ENCODE measurements around the gene TRIM15.
"Not testable (repeated sequence)": the region's sequence is repeated elsewhere in the genome, so short reads cannot be mapped to it uniquely, and the experiment has no call there.

The TRIM15 gene

GRCh38 chr6:30200551-30201281 is 37.4 kb downstream of the TRIM15 start:
- DNase-seq = no peak

DNA sequence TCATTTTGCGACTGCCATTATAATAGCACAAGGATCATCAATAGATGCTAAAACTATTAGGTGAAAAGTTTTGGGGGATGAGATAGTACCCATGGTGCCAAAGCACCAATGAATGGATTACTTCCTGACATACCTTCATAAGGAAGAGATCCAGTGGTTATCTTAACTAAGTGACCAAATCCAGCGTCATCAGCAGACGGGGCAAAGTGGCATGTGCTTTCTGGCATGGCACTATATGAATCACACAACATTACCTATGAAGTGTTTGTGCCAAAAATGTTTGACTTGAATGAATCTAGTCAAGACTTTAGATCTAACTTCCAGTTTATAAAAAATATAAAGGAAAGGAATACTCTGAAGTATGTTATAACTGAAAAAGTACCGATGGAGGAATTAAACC is 39.0 kb downstream of the TRIM15 start:
- DNase-seq = no peak

DNA sequence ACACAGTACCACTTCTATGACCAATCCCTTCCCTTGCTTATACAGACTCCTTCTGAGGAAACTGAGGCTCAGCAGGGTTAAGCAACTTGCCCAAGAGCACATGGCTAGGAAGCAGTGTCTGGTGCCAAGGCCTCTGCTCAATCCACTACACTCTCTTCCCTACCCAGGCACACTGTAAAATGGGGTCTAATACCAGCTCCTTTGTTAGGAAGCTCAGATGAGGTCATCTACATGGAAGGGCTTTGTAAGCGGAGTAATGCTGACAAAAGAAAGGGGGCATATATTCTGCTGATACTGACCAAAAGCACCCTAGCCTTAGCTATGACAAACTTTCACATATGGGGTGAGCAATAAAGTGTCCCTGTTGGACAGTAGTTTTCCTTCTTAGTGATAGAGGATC is 40.8 kb downstream of the TRIM15 start:
- DNase-seq = no peak

DNA sequence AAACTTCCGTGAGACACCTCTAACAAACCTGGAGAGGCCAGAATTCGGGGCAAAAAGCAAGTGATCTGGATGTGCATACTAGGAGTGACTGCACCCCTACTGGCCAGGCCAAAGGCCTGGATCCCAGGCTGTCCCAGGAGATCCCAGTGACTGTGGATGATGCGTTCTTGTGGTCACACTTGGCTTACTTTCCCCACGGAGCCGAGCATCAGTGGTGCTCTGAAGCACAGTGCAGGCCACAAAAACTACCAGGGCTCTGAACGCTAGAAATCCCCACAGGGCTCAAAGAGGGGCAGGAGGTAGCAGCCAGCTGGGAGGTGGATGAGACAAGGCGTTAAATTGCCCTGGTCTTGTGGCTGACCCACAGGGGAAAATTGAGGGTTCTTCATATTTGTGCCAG is 42.8 kb downstream of the TRIM15 start:
- DNase-seq = no peak

DNA sequence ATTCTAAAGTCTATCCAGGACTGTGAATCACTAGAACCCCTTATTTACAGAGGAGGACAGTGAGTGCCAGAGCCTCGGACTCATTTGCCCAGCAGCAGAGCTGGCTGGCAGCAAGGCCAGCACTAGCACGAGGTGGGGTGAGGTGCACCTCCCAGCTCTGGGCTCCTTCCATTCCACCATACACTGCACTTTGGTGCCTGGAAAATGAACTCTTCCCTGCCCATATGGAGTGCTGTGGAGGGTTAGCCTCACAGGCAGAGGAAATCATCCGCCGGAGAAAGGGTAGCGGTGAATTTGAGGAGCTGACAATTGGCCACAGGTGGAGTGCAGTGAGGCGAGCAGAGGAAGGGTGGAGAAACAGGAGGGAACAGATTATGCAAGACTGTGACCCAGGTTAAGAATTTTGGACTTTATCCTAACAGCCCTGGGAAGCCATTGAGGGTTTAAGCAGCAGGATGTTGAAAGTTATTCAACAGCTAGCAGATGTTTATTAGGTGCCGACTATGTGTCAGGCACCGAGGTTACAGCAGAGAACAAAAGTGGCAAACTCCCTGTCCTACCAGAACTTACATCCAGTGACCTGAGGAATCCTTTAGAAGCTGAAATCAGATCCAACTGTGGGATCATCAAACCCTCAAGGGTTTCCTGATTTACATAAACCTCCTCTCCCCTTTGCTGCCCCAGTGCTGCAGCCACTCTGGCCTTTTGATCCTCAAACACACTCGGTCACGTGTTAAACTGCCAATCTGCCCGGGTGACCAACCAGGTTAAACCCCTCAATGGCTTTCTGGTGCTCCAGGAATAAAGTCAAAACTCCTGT is 43.7 kb downstream of the TRIM15 start:
- no peak for DNase-seq

GRCh38 chr6:30207619-30208295 is 44.4 kb downstream of the TRIM15 start:
- DNase-seq = no peak

DNA sequence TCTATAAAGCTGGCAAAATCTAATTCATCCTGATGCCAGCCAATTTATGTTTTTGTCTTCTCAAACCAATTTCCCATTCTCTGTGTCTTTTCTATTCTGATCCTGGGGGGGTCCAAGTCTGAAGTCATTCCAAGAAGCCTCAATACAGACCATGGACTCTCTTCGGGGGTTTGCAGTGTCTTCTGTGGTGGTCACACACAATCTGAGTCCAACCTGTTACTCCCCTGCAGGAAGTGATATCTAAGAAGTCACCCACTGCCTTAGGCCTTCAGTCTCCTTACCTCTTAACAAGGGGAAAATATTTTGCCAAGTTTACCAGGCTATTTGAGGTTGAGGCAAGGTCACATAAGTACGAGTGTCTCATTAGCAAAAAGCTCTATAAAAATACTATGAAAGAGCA is 48.0 kb downstream of the TRIM15 start:
- no peak for DNase-seq

DNA sequence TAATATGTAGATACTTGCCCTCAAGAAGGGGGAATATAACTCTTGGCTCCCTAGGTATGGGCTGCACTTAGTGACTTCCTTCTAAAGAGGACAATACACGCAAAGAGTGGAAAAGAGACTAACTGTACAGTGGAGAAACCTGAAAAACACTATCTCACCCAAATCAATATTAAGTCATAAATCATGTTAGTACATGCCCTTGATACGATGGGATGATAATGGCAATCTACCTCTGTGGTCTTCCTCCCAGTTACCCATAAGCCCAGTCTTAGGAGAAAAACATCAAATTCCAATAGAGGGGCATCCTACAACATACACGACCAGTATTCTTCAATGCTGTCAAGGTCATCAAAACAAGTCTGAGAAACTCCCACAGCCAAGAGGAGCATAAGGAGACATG is 48.6 kb downstream of the TRIM15 start:
- no peak for DNase-seq

DNA sequence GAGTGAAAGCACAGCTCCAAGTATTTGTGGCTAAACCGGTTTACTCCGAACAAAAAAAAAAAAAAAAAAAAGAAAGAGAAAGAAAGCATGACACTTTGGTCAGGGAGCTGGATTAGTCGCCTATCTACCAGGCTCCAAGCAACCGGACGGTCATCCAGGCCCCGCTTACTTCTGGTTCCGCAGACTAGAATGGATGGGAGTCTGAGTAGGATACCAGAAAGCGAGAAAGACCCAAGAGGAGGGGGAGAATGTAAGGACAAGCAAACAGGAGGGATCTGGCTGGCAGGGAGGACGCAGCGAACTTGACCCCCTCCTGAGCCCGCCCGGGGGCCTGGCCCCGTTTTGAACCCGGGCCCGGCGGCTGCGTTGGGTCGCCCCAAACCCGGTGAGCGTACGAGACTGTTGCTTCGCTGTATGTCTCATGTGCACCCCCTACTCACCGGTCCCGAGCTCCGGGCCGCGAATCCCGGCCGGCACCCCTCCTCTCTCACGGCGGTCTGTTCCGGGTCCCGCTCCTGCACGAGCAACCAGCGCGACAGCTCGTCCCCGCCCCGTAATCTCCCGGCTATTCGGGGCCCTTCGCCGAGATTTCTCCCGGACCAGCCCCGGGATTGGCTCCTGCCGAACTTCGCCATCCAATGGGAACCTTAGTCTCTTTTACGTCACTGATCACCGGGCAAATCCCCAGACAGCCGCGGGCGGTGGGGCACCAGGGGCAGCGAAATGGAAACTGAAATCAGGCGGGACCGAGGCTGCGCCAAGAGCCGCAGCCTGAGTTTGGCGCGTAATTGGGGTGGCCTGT is 49.7 kb downstream of the TRIM15 start, which contains the start of gene TRIM26:
TSS of gene TRIM26 (minus strand) at position 542 of the 802 bp plus-strand sequence. CDS start 14,303 bp downstream, outside the sequence.
- peak; percentile 95 for DNase-seq

DNA sequence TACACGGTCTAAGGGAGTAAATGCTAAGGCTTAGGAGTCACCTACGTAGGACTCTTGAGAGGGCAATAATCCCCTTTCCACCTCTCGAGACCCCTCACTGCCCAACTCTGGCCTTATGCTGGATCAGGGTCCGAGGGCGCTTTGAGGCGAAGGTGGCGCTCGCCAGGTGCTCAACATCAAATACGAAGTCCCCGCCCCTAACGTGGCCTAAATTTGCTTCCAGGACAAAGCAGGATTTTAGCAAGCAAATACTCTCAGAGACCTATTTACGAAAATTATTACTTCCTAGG is 50.3 kb downstream of the TRIM15 start:
- DNase-seq = no peak

DNA sequence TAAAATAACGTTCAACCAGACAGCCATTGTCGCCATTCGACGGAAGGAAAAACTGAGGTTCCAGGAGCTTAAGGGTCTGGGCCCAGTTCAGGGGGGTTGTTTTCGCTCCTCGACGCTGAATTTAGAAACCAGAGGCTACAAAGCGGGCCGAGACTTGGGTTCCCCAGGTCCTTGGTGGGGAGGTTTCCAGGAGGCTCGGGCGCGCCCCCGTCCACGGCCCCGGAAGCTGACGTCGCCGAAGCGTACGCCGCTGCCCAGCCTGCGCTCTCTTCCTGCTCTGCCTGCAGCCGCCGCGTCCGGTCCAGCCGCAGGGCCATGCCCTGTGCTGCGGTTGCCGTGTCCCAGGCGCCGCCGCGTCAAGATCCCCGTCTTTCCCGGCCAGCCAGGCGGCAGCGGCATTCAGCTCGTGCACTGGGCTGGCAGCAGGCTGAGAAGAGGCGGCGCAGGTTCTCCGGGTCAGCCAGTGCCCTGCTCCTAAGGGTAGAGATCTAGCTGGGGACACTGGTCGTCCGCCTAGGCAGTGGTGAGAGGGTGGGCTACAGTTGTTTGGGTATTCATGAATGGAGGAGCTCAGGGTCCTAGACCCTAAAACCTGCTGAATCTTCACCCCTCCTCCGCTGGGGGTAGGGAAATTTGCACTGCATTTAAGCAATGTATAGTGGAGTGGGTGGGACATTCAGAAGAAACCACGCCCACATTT is 50.8 kb downstream of the TRIM15 start:
- peak; percentile 68 for DNase-seq

- DNase-seq = no peak
Measured at GRCh38 chr6:30214657-30214982, 51.3 kb downstream of the TRIM15 start.

GRCh38 chr6:30216096-30216495 is 52.8 kb downstream of the TRIM15 start:
- no peak for DNase-seq

- peak; percentile 50 for DNase-seq
Measured at GRCh38 chr6:30219244-30219643, 55.9 kb downstream of the TRIM15 start.

DNA sequence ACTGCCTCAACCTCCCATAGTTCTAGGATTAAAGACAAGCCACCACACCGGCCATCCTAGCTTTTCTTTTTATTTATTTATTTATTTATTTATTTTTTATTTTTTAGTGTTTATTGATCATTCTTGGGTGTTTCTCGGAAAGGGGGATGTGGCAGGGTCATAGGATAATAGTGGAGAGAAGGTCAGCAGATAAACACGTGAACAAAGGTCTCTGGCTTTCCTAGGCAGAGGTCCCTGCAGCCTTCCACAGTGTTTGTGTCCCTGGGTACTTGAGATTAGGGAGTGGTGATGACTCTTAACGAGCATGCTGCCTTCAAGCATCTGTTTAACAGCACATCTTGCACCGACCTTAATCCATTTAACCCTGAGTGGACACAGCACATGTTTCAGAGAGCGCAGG is 58.0 kb downstream of the TRIM15 start:
- DNase-seq = not testable (repeated sequence)

DNA sequence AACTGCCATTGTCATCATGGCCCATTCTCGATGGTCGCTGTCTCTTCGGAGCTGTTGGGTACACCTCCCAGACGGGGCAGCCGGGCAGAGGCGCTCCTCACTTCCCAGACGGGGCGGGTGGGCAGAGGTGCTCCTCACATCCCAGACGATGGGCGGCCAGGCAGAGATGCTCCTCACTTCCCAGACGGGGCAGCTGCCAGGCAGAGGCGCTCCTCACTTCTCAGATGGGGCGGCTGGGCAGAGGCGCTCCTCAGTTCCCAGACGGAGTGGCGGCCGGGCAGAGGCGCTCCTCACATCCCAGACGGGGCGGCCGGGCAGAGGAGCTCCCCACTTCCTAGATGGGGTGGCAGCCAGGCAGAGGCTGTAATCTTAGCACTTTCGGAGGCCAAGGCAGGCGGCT is 58.6 kb downstream of the TRIM15 start:
- not testable (repeated sequence) for DNase-seq

Measured in activated naive CD4-positive, alpha-beta T cell treated with anti-CD3 and anti-CD28 coated beads, Interleukin-2, amount 50 U/mL, for 16 hours (primary cell).